Activated T-helper 2 cell treated with anti-CD3 and anti-CD28 coated beads, Interferon-gamma antibody, Interleukin-2, Interleukin-4, amounts not matched to agents 10 μg/mL and 5 μg/mL and 100 μg/mL, durations not matched to agents 14 hours and 24 hours and 36 hours (primary cell): ENCODE data around the gene GFER. TPM values are rescaled to one million over a fixed set of nuclear protein-coding genes. Genes with fewer than 3 reads are reported as not detected.

Experiments
- DNase-seq: peaks from one replicate; pipeline ENCODE4 v3.0.0; 2021; ENCODE audit warnings: low spot score
- H3K27ac Mint-ChIP-seq: one replicate; pipeline ENCODE4 v1.8.0; 2021; ENCODE audit warnings: mixed read lengths
- H3K27me3 Mint-ChIP-seq: one replicate; pipeline ENCODE4 v1.8.0; 2021; ENCODE audit warnings: low read depth, mixed read lengths
- H3K36me3 Mint-ChIP-seq: one replicate; pipeline ENCODE4 v1.8.0; 2021; ENCODE audit warnings: low read depth, mixed read lengths
- H3K4me1 Mint-ChIP-seq: one replicate; pipeline ENCODE4 v1.8.0; 2021; ENCODE audit warnings: low read depth, mixed read lengths
- H3K4me3 Mint-ChIP-seq: one replicate; pipeline ENCODE4 v1.8.0; 2021; ENCODE audit warnings: low read depth, mild to moderate bottlenecking, moderate library complexity, mixed read lengths
- H3K9me3 Mint-ChIP-seq: one replicate; pipeline ENCODE4 v1.8.0; 2021; ENCODE audit warnings: mixed read lengths
- intact Hi-C: fragments of 100-400 bp; cut with micrococcal nuclease; formaldehyde crosslinking; loops from one replicate; pipeline ENCODE4 v1.15.1; 2023
- total RNA-seq: library from RNA; stranded (reverse); gene quantifications from 2 replicates; pipeline ENCODE4 v1.2.3, GENCODE V29; 2022

GFER gene
- total RNA-seq, 1 donor from 2014 or later, result 40.0 TPM

- H3K9me3 Mint-ChIP-seq, result no peaks in the 10 kb centered on the region
Observed at GRCh38 chr16:2035431-2036199, 51.6 kb downstream of the GFER start.

GRCh38 chr16:2036200-2036966 is 52.4 kb downstream of the GFER start:
- DNase-seq, result no peak
- Mint-ChIP-seq H3K4me1 (no peaks in the 10 kb centered on the region), H3K27me3 (no peaks in the 10 kb centered on the region), H3K36me3 (no peaks in the 10 kb centered on the region), H3K9me3 (no peaks in the 10 kb centered on the region), H3K27ac (no peak overlapping the region), H3K4me3 (no peak overlapping the region)
- intact Hi-C loops, result no loop called here

More at GRCh38 chr16:2035431-2036199, 51.6 kb downstream of the GFER start:
- Mint-ChIP-seq H3K27me3 (no peaks in the 10 kb centered on the region), H3K36me3 (no peaks in the 10 kb centered on the region), H3K27ac (no peak overlapping the region), H3K4me3 (no peak overlapping the region), H3K4me1 (no peaks in the 10 kb centered on the region)
- intact Hi-C loops, result no loop called here
- DNase-seq, result no peak

DNA sequence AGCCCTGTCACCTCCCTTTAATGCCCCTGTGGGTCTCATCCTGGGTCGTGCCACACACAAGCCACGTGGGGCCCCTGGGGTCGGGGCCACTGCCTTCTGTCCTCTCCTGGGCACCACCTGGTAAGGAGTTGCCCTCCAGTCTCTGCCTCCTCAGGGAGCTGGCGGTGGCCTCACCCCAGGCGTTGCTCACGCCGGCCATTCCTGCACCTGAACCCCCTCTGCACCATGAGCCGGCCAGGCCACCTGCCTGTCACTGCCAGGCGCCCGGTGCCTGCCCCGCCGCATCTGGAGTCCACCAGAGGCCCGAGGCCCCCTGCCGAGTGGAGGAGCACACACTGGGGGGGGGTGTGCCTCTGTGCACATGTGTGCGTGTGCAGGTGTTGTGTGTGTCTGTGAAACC is 53.1 kb downstream of the GFER start:
- Mint-ChIP-seq H3K4me1 (no peaks in the 10 kb centered on the region), H3K9me3 (no peaks in the 10 kb centered on the region), H3K27me3 (no peaks in the 10 kb centered on the region), H3K27ac (no peak overlapping the region), H3K36me3 (no peaks in the 10 kb centered on the region), H3K4me3 (no peak overlapping the region)
- intact Hi-C loops, result no loop called here
- DNase-seq, result no peak

Other genes starting within 250 kb of the GFER start
- gene NME3, start 212.7 kb upstream of the GFER start, total RNA-seq, result 45.6 and 46.1 TPM in 2 replicates
- 26.1 and 26.2 TPM in 2 replicates for gene EME2, start 211.4 kb upstream of the GFER start, total RNA-seq
- gene MRPS34, start 211.1 kb upstream of the GFER start, total RNA-seq, result 179 and 184 TPM in 2 replicates
- 27.1 and 28.3 TPM in 2 replicates for gene SPSB3, start 201.6 kb upstream of the GFER start, total RNA-seq
- gene NUBP2, start 201.2 kb upstream of the GFER start, total RNA-seq, result 64.5 and 66.7 TPM in 2 replicates
- gene IGFALS, start 190.5 kb upstream of the GFER start, total RNA-seq, result not detected in 2 replicates
- gene HAGH, start 157.4 kb upstream of the GFER start, total RNA-seq, result 60.3 and 67.6 TPM in 2 replicates
- 17.6 and 20.8 TPM in 2 replicates for gene FAHD1, start 157.0 kb upstream of the GFER start, total RNA-seq
- gene MEIOB, start 112.0 kb upstream of the GFER start, total RNA-seq, result not detected in 2 replicates
- gene HS3ST6, start 65.8 kb upstream of the GFER start, total RNA-seq, result not detected in 2 replicates
- 33.5 and 35.0 TPM in 2 replicates for gene MSRB1, start 41.0 kb upstream of the GFER start, total RNA-seq
- gene RPL3L, start 29.5 kb upstream of the GFER start, total RNA-seq, result 0.66 and 0.85 TPM in 2 replicates
- 132 TPM in 2 replicates for gene NDUFB10, start 24.7 kb upstream of the GFER start, total RNA-seq
- 3,560 and 3,687 TPM in 2 replicates for gene RPS2, start 19.4 kb upstream of the GFER start, total RNA-seq
- gene RNF151, start 17.3 kb upstream of the GFER start, total RNA-seq, result 0.39 TPM in 1 of 2 replicates, not detected in the other
- gene TBL3, start 12.1 kb upstream of the GFER start, total RNA-seq, result 64.2 and 72.5 TPM in 2 replicates
- 0.21 and 0.23 TPM in 2 replicates for gene NOXO1, start 2.7 kb upstream of the GFER start, total RNA-seq
- 21.1 and 21.3 TPM in 2 replicates for gene SYNGR3, start 5.8 kb downstream of the GFER start, total RNA-seq
- gene ZNF598, start 25.6 kb downstream of the GFER start, total RNA-seq, result 82.0 and 83.3 TPM in 2 replicates
- gene NPW, start 35.6 kb downstream of the GFER start, total RNA-seq, result 4.2 and 5.1 TPM in 2 replicates
- 2.3 and 2.6 TPM in 2 replicates for gene NHERF2, start 42.7 kb downstream of the GFER start, total RNA-seq
- gene NTHL1, start 63.6 kb downstream of the GFER start, total RNA-seq, result 43.5 and 54.7 TPM in 2 replicates
- 89.7 and 92.8 TPM in 2 replicates for gene TSC2, start 63.8 kb downstream of the GFER start, total RNA-seq
- 86.9 and 94.4 TPM in 2 replicates for gene PKD1, start 151.7 kb downstream of the GFER start, total RNA-seq
- 0.46 and 0.59 TPM in 2 replicates for gene RAB26, start 164.4 kb downstream of the GFER start, total RNA-seq
- gene TRAF7, start 171.6 kb downstream of the GFER start, total RNA-seq, result 69.8 and 70.7 TPM in 2 replicates
- 0.48 and 1.0 TPM in 2 replicates for gene CASKIN1, start 212.4 kb downstream of the GFER start, total RNA-seq
- 54.3 and 56.4 TPM in 2 replicates for gene MLST8, start 221.3 kb downstream of the GFER start, total RNA-seq
- gene BRICD5, start 226.7 kb downstream of the GFER start, total RNA-seq, result 24.6 and 25.2 TPM in 2 replicates
- 36.1 and 37.7 TPM in 2 replicates for gene PGP, start 230.6 kb downstream of the GFER start, total RNA-seq
- gene E4F1, start 239.4 kb downstream of the GFER start, total RNA-seq, result 29.3 and 30.0 TPM in 2 replicates